Measurements from ENCODE around the gene MAPK8. TPM values are rescaled to one million over a fixed set of nuclear protein-coding genes. Genes with fewer than 3 reads are reported as not detected.

The MAPK8 gene
- total RNA-seq, 1 donor from 2014 or later, result 53.7 TPM

GRCh38 chr10:48377751-48378530 lies 71.5 kb downstream of the MAPK8 start:
- peaks cover 4% of the 10 kb centered on the region for H3K27me3 Mint-ChIP-seq (ENCODE audit: unreplicated experiment)
- H3K4me3 Mint-ChIP-seq (ENCODE audit: unreplicated experiment), result no peak overlapping the region
- no peak for DNase-seq (ENCODE audit: low spot score)
- H3K36me3 Mint-ChIP-seq (ENCODE audit: low read depth, unreplicated experiment), result peaks cover 5% of the 10 kb centered on the region
- no peaks in the 10 kb centered on the region for H3K9me3 Mint-ChIP-seq (ENCODE audit: unreplicated experiment)
- no peaks in the 10 kb centered on the region for H3K4me1 Mint-ChIP-seq (ENCODE audit: unreplicated experiment)
- no peak for TF ChIP-seq CTCF (IDR thresholded peaks at IDR 0.05; ENCODE audit: unreplicated experiment)
- no peak overlapping the region for H3K27ac Mint-ChIP-seq (ENCODE audit: unreplicated experiment)

DNA sequence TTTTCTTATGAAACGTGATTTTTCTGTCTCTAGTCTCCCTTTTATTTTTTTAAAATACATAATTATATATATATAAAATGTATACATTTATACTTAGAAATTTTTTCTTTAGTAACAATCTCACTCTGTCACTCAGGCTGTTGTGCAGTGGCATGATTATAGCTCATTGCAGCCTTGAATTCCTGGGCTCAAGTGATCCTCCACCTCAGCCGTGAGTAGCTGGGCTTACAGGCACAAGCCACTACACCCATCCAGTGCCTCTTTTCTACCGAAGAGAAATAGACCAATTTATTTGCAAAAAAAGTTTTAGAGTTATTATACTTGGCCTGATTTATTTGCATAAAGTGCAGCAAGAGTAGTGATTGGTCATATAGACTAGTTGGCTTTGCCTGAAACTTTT lies 72.2 kb downstream of the MAPK8 start:
- Mint-ChIP-seq H3K9me3 (ENCODE audit: unreplicated experiment) (no peaks in the 10 kb centered on the region), H3K4me3 (ENCODE audit: unreplicated experiment) (no peak overlapping the region), H3K4me1 (ENCODE audit: unreplicated experiment) (no peaks in the 10 kb centered on the region), H3K36me3 (ENCODE audit: low read depth, unreplicated experiment) (peaks cover 5% of the 10 kb centered on the region), H3K27ac (ENCODE audit: unreplicated experiment) (no peak overlapping the region), H3K27me3 (ENCODE audit: unreplicated experiment) (peaks cover 4% of the 10 kb centered on the region)
- no peak for DNase-seq (ENCODE audit: low spot score)
- TF ChIP-seq CTCF (IDR thresholded peaks at IDR 0.05; ENCODE audit: unreplicated experiment), result no peak

GRCh38 chr10:48381971-48382370 lies 75.5 kb downstream of the MAPK8 start:
- H3K36me3 Mint-ChIP-seq (ENCODE audit: low read depth, unreplicated experiment), result no peaks in the 10 kb centered on the region
- no peaks in the 10 kb centered on the region for H3K4me1 Mint-ChIP-seq (ENCODE audit: unreplicated experiment)
- H3K9me3 Mint-ChIP-seq (ENCODE audit: unreplicated experiment), result no peaks in the 10 kb centered on the region
- H3K27ac Mint-ChIP-seq (ENCODE audit: unreplicated experiment), result no peak overlapping the region
- DNase-seq (ENCODE audit: low spot score), result no peak
- TF ChIP-seq CTCF (IDR thresholded peaks at IDR 0.05; ENCODE audit: unreplicated experiment), result no peak
- H3K27me3 Mint-ChIP-seq (ENCODE audit: unreplicated experiment), result peaks cover 2% of the 10 kb centered on the region
- no peak overlapping the region for H3K4me3 Mint-ChIP-seq (ENCODE audit: unreplicated experiment)

- Mint-ChIP-seq H3K27ac (ENCODE audit: unreplicated experiment) (no peak overlapping the region), H3K27me3 (ENCODE audit: unreplicated experiment) (peaks cover 1% of the 10 kb centered on the region), H3K4me3 (ENCODE audit: unreplicated experiment) (no peak overlapping the region), H3K9me3 (ENCODE audit: unreplicated experiment) (no peaks in the 10 kb centered on the region), H3K36me3 (ENCODE audit: low read depth, unreplicated experiment) (no peaks in the 10 kb centered on the region), H3K4me1 (ENCODE audit: unreplicated experiment) (no peaks in the 10 kb centered on the region)
- DNase-seq (ENCODE audit: low spot score), result no peak
- no peak for TF ChIP-seq CTCF (IDR thresholded peaks at IDR 0.05; ENCODE audit: unreplicated experiment)
Observed at GRCh38 chr10:48382982-48383381, 76.5 kb downstream of the MAPK8 start.

DNA sequence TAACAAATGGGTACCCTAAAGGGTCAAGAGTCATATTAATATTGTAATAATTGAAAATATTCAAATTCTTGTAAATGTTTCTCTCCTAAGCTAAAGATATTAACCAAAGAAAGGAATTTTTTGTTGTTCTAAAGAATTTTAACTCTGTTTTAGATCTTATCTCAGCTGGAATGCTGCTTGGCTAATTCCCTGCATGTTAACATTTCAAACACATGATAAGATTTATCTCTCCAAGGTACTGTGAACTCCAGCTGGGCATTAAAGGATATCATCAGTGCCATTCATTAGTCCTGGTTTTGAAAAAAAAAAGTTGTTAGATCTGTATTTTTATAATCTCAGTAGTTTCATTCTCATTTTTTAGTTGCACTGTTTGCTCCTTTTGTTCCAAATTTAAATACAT lies 76.9 kb downstream of the MAPK8 start:
- Mint-ChIP-seq H3K27me3 (ENCODE audit: unreplicated experiment) (no peaks in the 10 kb centered on the region), H3K4me3 (ENCODE audit: unreplicated experiment) (no peak overlapping the region), H3K27ac (ENCODE audit: unreplicated experiment) (no peak overlapping the region), H3K4me1 (ENCODE audit: unreplicated experiment) (no peaks in the 10 kb centered on the region), H3K36me3 (ENCODE audit: low read depth, unreplicated experiment) (no peaks in the 10 kb centered on the region), H3K9me3 (ENCODE audit: unreplicated experiment) (no peaks in the 10 kb centered on the region)
- TF ChIP-seq CTCF (IDR thresholded peaks at IDR 0.05; ENCODE audit: unreplicated experiment), result no peak
- DNase-seq (ENCODE audit: low spot score), result no peak

All from endothelial cell (in vitro differentiated cells).